Endothelial cell of umbilical vein (primary cell): ENCODE results near the gene SMTNL2. TPM values are rescaled to one million over a fixed set of nuclear protein-coding genes. Genes with fewer than 3 reads are reported as not detected.

ENCODE experiments used
- BruUV-seq: library from RNA; stranded (reverse); fragments of 400-500 nt; replicated peaks from 2 replicates; lab custom pipeline; 2021; lab: Mats Ljungman, UMichigan
- CTCF ChIA-PET: fragments of 300-600, 350-600 bp; sonication (Branson Sonifier 250); formaldehyde crosslinking; loops from one replicate; lab custom pipeline; 2021; ENCODE audit warnings: antibody characterized with exemption, inconsistent platforms; lab: Charles Lee
- POLR2A ChIA-PET: fragments of 300-600, 350-600 bp; sonication (Branson Sonifier 250); formaldehyde crosslinking; loops from one replicate; lab custom pipeline; 2021; ENCODE audit warnings: antibody characterized with exemption, inconsistent platforms; lab: Charles Lee
- DNase-seq: peaks from one replicate; pipeline ENCODE4 v3.0.0-alpha.2; 2011; ENCODE audit warnings: low read depth, low spot score
- FAIRE-seq: peaks from 2 replicates; lab custom pipeline; 2011; peaks lifted over from hg19 to GRCh38; lab: Jason Lieb, UNC
- H2AFZ ChIP-seq: 2 replicates; pipeline ENCODE4 v1.6.0; 2012; ENCODE audit warnings: low read depth, low read length, control low read depth, inconsistent platforms
- H3K27ac ChIP-seq: 2 replicates; pipeline ENCODE4 v1.5.1; 2011; ENCODE audit warnings: low read depth, mild to moderate bottlenecking, control low read depth, low read length, moderate library complexity; ENCODE audit not compliant: insufficient read depth
- H3K27me3 ChIP-seq, 2 experiments: 2 replicates each; pipeline versions ENCODE4 v1.6.0 to v1.6.1; 2011; ENCODE audit warnings: low read length in 2 of 2, mixed read lengths in 1 of 2; ENCODE audit not compliant: control insufficient read depth in 2 of 2, insufficient read depth in 2 of 2
- H3K36me3 ChIP-seq, 2 experiments: 2 replicates in 1 of 2; 3 replicates in 1 of 2; pipeline ENCODE4 v1.5.1; 2011; ENCODE audit warnings: low read length in 2 of 2, mild to moderate bottlenecking in 1 of 2, moderate library complexity in 1 of 2; ENCODE audit not compliant: control insufficient read depth in 2 of 2, insufficient read depth in 2 of 2; ENCODE audit errors: extremely low read depth in 1 of 2
- H3K4me1 ChIP-seq: 3 replicates; pipeline ENCODE4 v1.5.1; 2011; ENCODE audit warnings: mild to moderate bottlenecking, low read length; ENCODE audit not compliant: control insufficient read depth, insufficient read depth; ENCODE audit errors: extremely low read depth
- H3K4me2 ChIP-seq: 2 replicates; pipeline ENCODE4 v1.6.1; 2011; ENCODE audit warnings: low read length, control low read depth, mixed read lengths; ENCODE audit not compliant: insufficient read depth
- H3K4me3 ChIP-seq, 3 experiments: fragments of 200-600 bp in 1 of 3; sonication (generic), shearing (Covaris generic) in 1 of 3; replicated peaks in 1 of 3; 2 replicates each; pipeline ENCODE4 v1.5.1; 2011 to 2016; ENCODE audit warnings: control low read depth in 3 of 3, low read length in 3 of 3, mild to moderate bottlenecking in 2 of 3, inconsistent platforms in 1 of 3, low read depth in 1 of 3, moderate library complexity in 1 of 3; ENCODE audit not compliant: insufficient read depth in 1 of 3
- H3K79me2 ChIP-seq: 2 replicates; pipeline ENCODE4 v1.6.0; 2012; ENCODE audit warnings: low read length, inconsistent platforms; ENCODE audit not compliant: control insufficient read depth, insufficient read depth
- H3K9ac ChIP-seq: replicated peaks from 2 replicates; pipeline ENCODE3; 2011; ENCODE audit warnings: low read length, control low read depth; ENCODE audit not compliant: insufficient read depth; ENCODE audit errors: extremely low read depth
- H3K9me1 ChIP-seq: replicated peaks from 3 replicates; pipeline ENCODE4 v1.6.0; 2011; ENCODE audit warnings: mild to moderate bottlenecking, low read length; ENCODE audit not compliant: control insufficient read depth, insufficient read depth; ENCODE audit errors: extremely low read depth
- H3K9me3 ChIP-seq: replicated peaks from 2 replicates; pipeline ENCODE4 v1.5.1; 2012; ENCODE audit warnings: low read length, inconsistent platforms; ENCODE audit not compliant: control insufficient read depth, insufficient read depth
- H4K20me1 ChIP-seq: replicated peaks from 2 replicates; pipeline ENCODE3; 2011; ENCODE audit warnings: mild to moderate bottlenecking, low read length; ENCODE audit not compliant: control insufficient read depth, insufficient read depth; ENCODE audit errors: extremely low read depth
- EZH2 ChIP-seq: IDR thresholded peaks from 2 replicates; pipeline ENCODE4 v1.6.1; 2012; ENCODE audit warnings: borderline replicate concordance, low read depth, mild to moderate bottlenecking, moderate library complexity, low read length, inconsistent platforms; ENCODE audit not compliant: severe bottlenecking
- FOS ChIP-seq: IDR thresholded peaks from 2 replicates; pipeline ENCODE4 v1.6.1; 2011; ENCODE audit warnings: mild to moderate bottlenecking, low read length, moderate library complexity, borderline replicate concordance; ENCODE audit not compliant: insufficient read depth
- GATA2 ChIP-seq: IDR thresholded peaks from 2 replicates; pipeline ENCODE4 v1.7.0; 2011; ENCODE audit warnings: low read depth, mild to moderate bottlenecking, moderate library complexity, mixed read lengths, low read length; ENCODE audit not compliant: insufficient read length, insufficient read depth
- JUN ChIP-seq: IDR thresholded peaks from 2 replicates; pipeline ENCODE4 v1.6.1; 2011; ENCODE audit warnings: borderline replicate concordance, low read depth; ENCODE audit not compliant: insufficient read length, insufficient read depth
- MYC ChIP-seq: IDR thresholded peaks from one replicate; pipeline ENCODE4 v1.6.1; 2011; ENCODE audit warnings: mild to moderate bottlenecking, low read depth, low read length
- POLR2A ChIP-seq: IDR thresholded peaks from 2 replicates; pipeline ENCODE4 v1.6.1; 2012; ENCODE audit warnings: low read depth, mild to moderate bottlenecking, control low read depth, low read length
- POLR2AphosphoS5 ChIP-seq: IDR thresholded peaks from 2 replicates; pipeline ENCODE4 v1.6.1; 2012; ENCODE audit warnings: low read depth, mild to moderate bottlenecking, control low read depth, low read length, moderate library complexity; ENCODE audit not compliant: insufficient read depth
- dilution Hi-C: fragments of 300-500 bp; cut with MboI; formaldehyde crosslinking; loops from one replicate; pipeline ENCODE4 v1.15.0; 2019; ENCODE audit warnings: low sequenced_read_pairs; ENCODE audit not compliant: extremely low pct_ligation_motif_present
- intact Hi-C: fragments of 100-400 bp; cut with micrococcal nuclease; formaldehyde crosslinking; loops from one replicate; pipeline ENCODE4 v1.10.0; 2022
- polyA plus RNA-seq, 4 experiments: library from polyadenylated mRNA; depleted of rRNA in 3 of 4; stranded (reverse) in 3 of 4; unstranded in 1 of 4; fragments of >200 nt; gene quantifications; 2 replicates each; pipeline versions ENCODE4 v1.2.1 to v1.2.3, GENCODE V29; 2011 to 2012; ENCODE audit warnings: missing spikeins in 1 of 4
- total RNA-seq: library from RNA; stranded (reverse); gene quantifications from 2 replicates; pipeline ENCODE4 v1.2.3, GENCODE V29; 2021
- TF ChIP-seq, protein P1 (sequence below), 2 donors: IDR thresholded peaks; 1 replicate in 1 of 2; 2 replicates in 1 of 2; pipeline ENCODE4 v1.5.1; 2011; ENCODE audit warnings: low read length in 2 of 2, mild to moderate bottlenecking in 2 of 2, moderate library complexity in 2 of 2, control low read depth in 1 of 2, inconsistent platforms in 1 of 2, low read depth in 1 of 2; ENCODE audit not compliant: insufficient read depth in 1 of 2; ENCODE audit errors: extremely low read depth in 1 of 2
- TF ChIP-seq, protein P2 (sequence below): IDR thresholded peaks from 2 replicates; pipeline ENCODE4 v1.6.1; 2011; ENCODE audit not compliant: insufficient read depth, insufficient read length

The SMTNL2 gene
- total and polyA plus RNA-seq, 2 donors (not counting 3 experiments of a cell fraction or from before 2014, with no cell fraction given) = not detected

DNA sequence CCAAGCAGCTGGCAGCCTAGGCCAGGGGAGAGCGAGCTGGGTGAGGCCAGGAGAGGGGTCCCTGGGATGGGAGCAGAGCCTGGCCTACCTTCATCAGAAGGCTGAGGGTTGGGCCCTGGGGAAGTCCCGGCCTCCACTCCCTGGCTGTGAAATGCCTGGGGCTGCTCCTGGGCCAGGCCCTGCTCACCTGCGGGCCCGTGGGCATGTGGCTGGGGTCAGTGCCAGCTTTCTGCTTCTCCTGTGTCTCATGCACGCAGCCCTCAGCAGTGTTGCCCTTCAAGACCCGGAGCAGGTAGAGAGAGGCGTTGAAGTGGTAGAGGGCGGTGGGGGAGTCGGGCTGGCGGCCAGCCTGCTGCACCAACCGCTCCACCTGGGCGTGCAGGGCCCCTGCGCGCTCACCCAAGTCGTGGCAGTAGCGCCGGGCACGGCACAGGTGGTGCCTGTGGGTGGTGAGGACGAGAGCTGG, 41.6 kb upstream of the SMTNL2 start:
- Histone ChIP-seq H4K20me1 (no peaks in the 10 kb centered on the region), H3K9ac (no peak overlapping the region), H3K27ac (no peak overlapping the region), H3K4me1 (peaks cover 27% of the 10 kb centered on the region), H3K27me3 (no peaks in the 10 kb centered on the region), H3K4me2 (no peak overlapping the region), H3K9me3 (no peaks in the 10 kb centered on the region), H3K4me3 (no peak overlapping the region), H3K36me3 (peaks cover 7 to 30% of the 10 kb centered on the region in 2 experiments), H2AFZ (no peak overlapping the region), H3K9me1 (no peaks in the 10 kb centered on the region), H3K79me2 (no peaks in the 10 kb centered on the region)
- CTCF ChIA-PET = interaction anchor here (4.0 to 6.7 kb wide), 2 partner anchors 24 to 43 kb away, joined by 9 to 31 read pairs; partner anchors contain the start of gene SPNS2
- dilution Hi-C loops (no loop called here), intact Hi-C loops (no loop called here)
- no peak for DNase-seq
- POLR2A ChIA-PET = no interaction called here
- BruUV-seq = no TSS peak
- FAIRE-seq = no peak
- TF ChIP-seq POLR2A (no peak), POLR2AphosphoS5 (no peak)
- TF ChIP-seq, protein P1, sequence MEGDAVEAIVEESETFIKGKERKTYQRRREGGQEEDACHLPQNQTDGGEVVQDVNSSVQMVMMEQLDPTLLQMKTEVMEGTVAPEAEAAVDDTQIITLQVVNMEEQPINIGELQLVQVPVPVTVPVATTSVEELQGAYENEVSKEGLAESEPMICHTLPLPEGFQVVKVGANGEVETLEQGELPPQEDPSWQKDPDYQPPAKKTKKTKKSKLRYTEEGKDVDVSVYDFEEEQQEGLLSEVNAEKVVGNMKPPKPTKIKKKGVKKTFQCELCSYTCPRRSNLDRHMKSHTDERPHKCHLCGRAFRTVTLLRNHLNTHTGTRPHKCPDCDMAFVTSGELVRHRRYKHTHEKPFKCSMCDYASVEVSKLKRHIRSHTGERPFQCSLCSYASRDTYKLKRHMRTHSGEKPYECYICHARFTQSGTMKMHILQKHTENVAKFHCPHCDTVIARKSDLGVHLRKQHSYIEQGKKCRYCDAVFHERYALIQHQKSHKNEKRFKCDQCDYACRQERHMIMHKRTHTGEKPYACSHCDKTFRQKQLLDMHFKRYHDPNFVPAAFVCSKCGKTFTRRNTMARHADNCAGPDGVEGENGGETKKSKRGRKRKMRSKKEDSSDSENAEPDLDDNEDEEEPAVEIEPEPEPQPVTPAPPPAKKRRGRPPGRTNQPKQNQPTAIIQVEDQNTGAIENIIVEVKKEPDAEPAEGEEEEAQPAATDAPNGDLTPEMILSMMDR (IDR thresholded peaks at IDR 0.05; ENCODE audit: extremely low read depth in 1 of 2, insufficient read depth in 1 of 2, low read depth in 1 of 2, low read length in 2 of 2) = no peak
- TF ChIP-seq, protein P2, sequence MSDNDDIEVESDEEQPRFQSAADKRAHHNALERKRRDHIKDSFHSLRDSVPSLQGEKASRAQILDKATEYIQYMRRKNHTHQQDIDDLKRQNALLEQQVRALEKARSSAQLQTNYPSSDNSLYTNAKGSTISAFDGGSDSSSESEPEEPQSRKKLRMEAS = no peak

DNA sequence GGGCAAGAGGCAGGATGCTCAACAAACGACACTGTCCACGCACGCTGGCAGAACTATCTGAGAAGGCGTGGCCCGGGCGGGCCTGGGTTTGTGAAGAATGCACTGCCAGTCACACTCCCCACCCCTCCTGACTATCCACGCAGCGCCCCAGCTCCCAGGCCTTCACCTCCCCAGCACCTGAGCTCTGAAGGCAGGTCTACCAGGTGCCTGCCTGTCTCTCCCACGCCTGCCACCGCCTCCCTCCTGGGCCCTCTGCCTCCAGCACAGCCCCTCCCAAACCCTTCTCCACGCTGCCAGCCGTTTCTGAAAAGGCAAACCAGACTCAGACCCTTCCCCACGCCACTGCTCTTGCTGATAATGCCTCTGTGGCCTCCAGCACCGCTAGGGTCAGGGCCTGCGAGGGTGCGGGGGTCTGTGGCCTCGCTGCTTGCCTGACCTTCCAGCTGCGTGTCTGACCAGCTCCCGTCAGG, 40.7 kb upstream of the SMTNL2 start:
- FAIRE-seq (no peak), DNase-seq (no peak)
- no peaks in the 10 kb centered on the region for H3K27me3 ChIP-seq
- H3K9me1 ChIP-seq = no peaks in the 10 kb centered on the region
- CTCF ChIA-PET = interaction anchor here (1.2 to 4.0 kb wide), 2 partner anchors 11 to 23 kb away, joined by 4 to 9 read pairs; partner anchors contain the start of gene MYBBP1A
- intact Hi-C loops (no loop called here), dilution Hi-C loops (no loop called here)
- H3K9me3 ChIP-seq = no peaks in the 10 kb centered on the region
- no peak overlapping the region for H2AFZ ChIP-seq
- H3K9ac ChIP-seq = no peak overlapping the region
- no peak overlapping the region for H3K27ac ChIP-seq
- peaks cover 7 to 24% of the 10 kb centered on the region in 2 experiments for H3K36me3 ChIP-seq
- H3K4me1 ChIP-seq = peaks cover 19% of the 10 kb centered on the region
- TF ChIP-seq JUN (no peak), MYC (no peak), GATA2 (no peak), EZH2 (no peak), POLR2A (no peak), FOS (no peak), POLR2AphosphoS5 (no peak)
- TF ChIP-seq, protein P2 = no peak
- TF ChIP-seq, protein P1 (IDR thresholded peaks at IDR 0.05; ENCODE audit: extremely low read depth in 1 of 2, insufficient read depth in 1 of 2, low read depth in 1 of 2, low read length in 2 of 2) = no peak
- H3K4me3 ChIP-seq = no peak overlapping the region
- H4K20me1 ChIP-seq = no peaks in the 10 kb centered on the region
- no peaks in the 10 kb centered on the region for H3K79me2 ChIP-seq
- POLR2A ChIA-PET = interaction anchor here (0.6 kb wide), 1 partner anchor 82 kb away, joined by 8 read pairs; no protein-coding TSS in a partner anchor
- no peak overlapping the region for H3K4me2 ChIP-seq
- no TSS peak for BruUV-seq
